Measurements from ENCODE around the gene PRKAG2. TPM values are rescaled to one million over a fixed set of nuclear protein-coding genes. Genes with fewer than 3 reads are reported as not detected.
A peak's percentile ranks its signal among the peaks of the same experiment; 100 is the strongest.

PRKAG2 gene
- total RNA-seq, 1 donor from 2014 or later, result 15.7 TPM

- peak overlapping the region; percentile 47 for H3K27ac Mint-ChIP-seq
- peaks cover 30% of the 10 kb centered on the region for H3K4me1 Mint-ChIP-seq
- DNase-seq (ENCODE audit: low spot score in 2 of 2, unreplicated experiment in 2 of 2), result no peak
- no peaks in the 10 kb centered on the region for H3K36me3 Mint-ChIP-seq
- no peaks in the 10 kb centered on the region for H3K27me3 Mint-ChIP-seq (ENCODE audit: low read depth)
- no peak for TF ChIP-seq CTCF (IDR thresholded peaks at IDR 0.05; ENCODE audit: unreplicated experiment)
- H3K4me3 Mint-ChIP-seq, result no peak overlapping the region
- no peaks in the 10 kb centered on the region for H3K9me3 Mint-ChIP-seq
Observed at GRCh38 chr7:151686016-151686766, 190.7 kb downstream of the PRKAG2 start.

- no peak for TF ChIP-seq CTCF (IDR thresholded peaks at IDR 0.05; ENCODE audit: unreplicated experiment)
- DNase-seq (ENCODE audit: low spot score in 2 of 2, unreplicated experiment in 2 of 2), result no peak
- H3K4me1 Mint-ChIP-seq, result peaks cover 18% of the 10 kb centered on the region
- no peak overlapping the region for H3K4me3 Mint-ChIP-seq
- H3K9me3 Mint-ChIP-seq, result no peaks in the 10 kb centered on the region
- H3K27me3 Mint-ChIP-seq (ENCODE audit: low read depth), result no peaks in the 10 kb centered on the region
- H3K36me3 Mint-ChIP-seq, result no peaks in the 10 kb centered on the region
- H3K27ac Mint-ChIP-seq, result no peak overlapping the region
Observed at GRCh38 chr7:151684408-151685175, 192.3 kb downstream of the PRKAG2 start.

- no peaks in the 10 kb centered on the region for H3K36me3 Mint-ChIP-seq
- H3K4me1 Mint-ChIP-seq, result peaks cover 20% of the 10 kb centered on the region
- no peak for TF ChIP-seq CTCF (IDR thresholded peaks at IDR 0.05; ENCODE audit: unreplicated experiment)
- no peak for DNase-seq (ENCODE audit: low spot score in 2 of 2, unreplicated experiment in 2 of 2)
- no peaks in the 10 kb centered on the region for H3K9me3 Mint-ChIP-seq
- no peak overlapping the region for H3K4me3 Mint-ChIP-seq
- H3K27me3 Mint-ChIP-seq (ENCODE audit: low read depth), result no peaks in the 10 kb centered on the region
- no peak overlapping the region for H3K27ac Mint-ChIP-seq
Observed at GRCh38 chr7:151683615-151684407, 193.1 kb downstream of the PRKAG2 start.

GRCh38 chr7:151682831-151683614 lies 193.9 kb downstream of the PRKAG2 start:
- H3K9me3 Mint-ChIP-seq, result no peaks in the 10 kb centered on the region
- no peaks in the 10 kb centered on the region for H3K36me3 Mint-ChIP-seq
- peaks cover 17% of the 10 kb centered on the region for H3K4me1 Mint-ChIP-seq
- TF ChIP-seq CTCF (IDR thresholded peaks at IDR 0.05; ENCODE audit: unreplicated experiment), result no peak
- no peak overlapping the region for H3K4me3 Mint-ChIP-seq
- no peak for DNase-seq (ENCODE audit: low spot score in 2 of 2, unreplicated experiment in 2 of 2)
- H3K27ac Mint-ChIP-seq, result no peak overlapping the region
- no peaks in the 10 kb centered on the region for H3K27me3 Mint-ChIP-seq (ENCODE audit: low read depth)

- H3K9me3 Mint-ChIP-seq, result no peaks in the 10 kb centered on the region
- no peaks in the 10 kb centered on the region for H3K36me3 Mint-ChIP-seq
- H3K27ac Mint-ChIP-seq, result no peak overlapping the region
- DNase-seq (ENCODE audit: low spot score in 2 of 2, unreplicated experiment in 2 of 2), result no peak
- no peaks in the 10 kb centered on the region for H3K27me3 Mint-ChIP-seq (ENCODE audit: low read depth)
- no peak for TF ChIP-seq CTCF (IDR thresholded peaks at IDR 0.05; ENCODE audit: unreplicated experiment)
- no peak overlapping the region for H3K4me3 Mint-ChIP-seq
- peaks cover 6% of the 10 kb centered on the region for H3K4me1 Mint-ChIP-seq
Observed at GRCh38 chr7:151681726-151682125, 195.2 kb downstream of the PRKAG2 start.
